ENCODE measurements around the gene SAC3D1. TPM values are rescaled to one million over a fixed set of nuclear protein-coding genes. Genes with fewer than 3 reads are reported as not detected.

SAC3D1 gene
- total RNA-seq, 1 experiment from 2014 or later: 33.9 TPM

- TF ChIP-seq EZH2 (IDR thresholded peaks at IDR 0.05; ENCODE audit: low read depth): no peak
- no peak for TF ChIP-seq CTCF (conservative IDR thresholded peaks at IDR 0.05)
- no TSS peak for BruUV-seq (replicated peaks)
- Histone ChIP-seq H3K9me2 (ENCODE audit: insufficient read depth) (no peaks in the 10 kb centered on the region), H3F3A (ENCODE audit: insufficient read depth, low read depth) (no peaks in the 10 kb centered on the region), H3K4me1 (replicated peaks; ENCODE audit: insufficient read depth) (no peaks in the 10 kb centered on the region), H2AFZ (no peak overlapping the region), H3K27me3 (ENCODE audit: insufficient read depth, low read depth) (no peaks in the 10 kb centered on the region), H3K36me3 (ENCODE audit: low read depth) (no peaks in the 10 kb centered on the region), H3K9me3 (ENCODE audit: insufficient read depth, low read depth) (no peaks in the 10 kb centered on the region), H3K27ac (no peak overlapping the region), H4K20me1 (ENCODE audit: insufficient read depth) (no peaks in the 10 kb centered on the region), H3K79me2 (ENCODE audit: low read depth) (no peaks in the 10 kb centered on the region), H3K4me3 (no peak overlapping the region), H3K4me2 (no peak overlapping the region)
- intact Hi-C loops (cut with micrococcal nuclease; ENCODE audit: unreplicated experiment): no loop called here
- CTCF ChIA-PET: interaction anchor here (0.6 kb wide), 1 partner anchor 21 kb away, joined by 5 read pairs; no protein-coding TSS in a partner anchor
- no peak for DNase-seq
- POLR2A ChIA-PET (ENCODE audit: unreplicated experiment): no interaction called here
These were observed 16.0 kb downstream of the SAC3D1 start for GRCh38 chr11:65056999-65057398.

DNA sequence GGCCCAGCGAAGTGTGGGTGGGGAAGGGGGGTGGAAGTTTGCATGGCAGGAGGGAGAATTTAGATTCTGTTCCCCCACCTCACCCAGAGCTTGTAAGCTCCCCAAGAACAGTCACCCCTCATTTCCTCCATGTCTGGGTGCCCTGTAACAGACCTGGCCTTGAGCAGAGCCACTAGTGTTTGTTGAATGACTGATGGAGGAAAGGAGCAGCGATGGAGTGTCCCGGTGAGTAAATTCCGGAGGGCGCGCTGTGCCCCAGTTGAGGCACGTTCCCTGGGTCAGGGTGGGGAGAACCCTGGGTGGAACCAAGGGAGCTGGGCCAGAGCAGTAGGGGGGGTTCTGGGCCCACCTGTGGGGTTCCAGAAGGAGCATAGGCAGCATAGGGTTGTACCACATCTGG is 16.5 kb downstream of the SAC3D1 start:
- Histone ChIP-seq H4K20me1 (ENCODE audit: insufficient read depth) (no peaks in the 10 kb centered on the region), H3K4me2 (no peak overlapping the region), H2AFZ (no peak overlapping the region), H3K9me3 (ENCODE audit: insufficient read depth, low read depth) (no peaks in the 10 kb centered on the region), H3K4me3 (no peak overlapping the region), H3K36me3 (ENCODE audit: low read depth) (no peaks in the 10 kb centered on the region), H3K9me2 (ENCODE audit: insufficient read depth) (no peaks in the 10 kb centered on the region), H3K4me1 (replicated peaks; ENCODE audit: insufficient read depth) (no peaks in the 10 kb centered on the region), H3K27ac (no peak overlapping the region), H3K27me3 (ENCODE audit: insufficient read depth, low read depth) (no peaks in the 10 kb centered on the region), H3F3A (ENCODE audit: insufficient read depth, low read depth) (no peaks in the 10 kb centered on the region), H3K79me2 (ENCODE audit: low read depth) (no peaks in the 10 kb centered on the region)
- DNase-seq: no peak
- POLR2A ChIA-PET (ENCODE audit: unreplicated experiment): no interaction called here
- TF ChIP-seq EZH2 (IDR thresholded peaks at IDR 0.05; ENCODE audit: low read depth) (no peak), CTCF (conservative IDR thresholded peaks at IDR 0.05) (no peak)
- no TSS peak for BruUV-seq (replicated peaks)
- intact Hi-C loops (cut with micrococcal nuclease; ENCODE audit: unreplicated experiment): no loop called here
- CTCF ChIA-PET: no interaction called here

- ChIA-PET CTCF (no interaction called here), POLR2A (ENCODE audit: unreplicated experiment) (no interaction called here)
- TF ChIP-seq CTCF (conservative IDR thresholded peaks at IDR 0.05): no peak
- TF ChIP-seq EZH2 (IDR thresholded peaks at IDR 0.05; ENCODE audit: low read depth): no peak
- BruUV-seq (replicated peaks): no TSS peak
- no peak overlapping the region for H3K27ac ChIP-seq
- no peak overlapping the region for H2AFZ ChIP-seq
- no peaks in the 10 kb centered on the region for H3K36me3 ChIP-seq (ENCODE audit: low read depth)
- no peaks in the 10 kb centered on the region for H3K9me2 ChIP-seq (ENCODE audit: insufficient read depth)
- H3K27me3 ChIP-seq (ENCODE audit: insufficient read depth, low read depth): no peaks in the 10 kb centered on the region
- no peak overlapping the region for H3K4me3 ChIP-seq
- DNase-seq: no peak
- no peak overlapping the region for H3K4me2 ChIP-seq
- H3K4me1 ChIP-seq (replicated peaks; ENCODE audit: insufficient read depth): no peaks in the 10 kb centered on the region
- H3K79me2 ChIP-seq (ENCODE audit: low read depth): no peaks in the 10 kb centered on the region
- intact Hi-C loops (cut with micrococcal nuclease; ENCODE audit: unreplicated experiment): no loop called here
- no peaks in the 10 kb centered on the region for H3F3A ChIP-seq (ENCODE audit: insufficient read depth, low read depth)
- no peaks in the 10 kb centered on the region for H4K20me1 ChIP-seq (ENCODE audit: insufficient read depth)
- H3K9me3 ChIP-seq (ENCODE audit: insufficient read depth, low read depth): no peaks in the 10 kb centered on the region
These were observed 17.0 kb downstream of the SAC3D1 start for GRCh38 chr11:65058012-65058411.

All from PC-9 (cell line).